ENCODE data around the gene SLC6A16. TPM values are rescaled to one million over a fixed set of nuclear protein-coding genes. Genes with fewer than 3 reads are reported as not detected.
"Not testable (repeated sequence)": the region's sequence is repeated elsewhere in the genome, so short reads cannot be mapped to it uniquely, and the experiment has no call there.

The SLC6A16 gene
- total RNA-seq, 1 donor: 0.54 TPM

DNA sequence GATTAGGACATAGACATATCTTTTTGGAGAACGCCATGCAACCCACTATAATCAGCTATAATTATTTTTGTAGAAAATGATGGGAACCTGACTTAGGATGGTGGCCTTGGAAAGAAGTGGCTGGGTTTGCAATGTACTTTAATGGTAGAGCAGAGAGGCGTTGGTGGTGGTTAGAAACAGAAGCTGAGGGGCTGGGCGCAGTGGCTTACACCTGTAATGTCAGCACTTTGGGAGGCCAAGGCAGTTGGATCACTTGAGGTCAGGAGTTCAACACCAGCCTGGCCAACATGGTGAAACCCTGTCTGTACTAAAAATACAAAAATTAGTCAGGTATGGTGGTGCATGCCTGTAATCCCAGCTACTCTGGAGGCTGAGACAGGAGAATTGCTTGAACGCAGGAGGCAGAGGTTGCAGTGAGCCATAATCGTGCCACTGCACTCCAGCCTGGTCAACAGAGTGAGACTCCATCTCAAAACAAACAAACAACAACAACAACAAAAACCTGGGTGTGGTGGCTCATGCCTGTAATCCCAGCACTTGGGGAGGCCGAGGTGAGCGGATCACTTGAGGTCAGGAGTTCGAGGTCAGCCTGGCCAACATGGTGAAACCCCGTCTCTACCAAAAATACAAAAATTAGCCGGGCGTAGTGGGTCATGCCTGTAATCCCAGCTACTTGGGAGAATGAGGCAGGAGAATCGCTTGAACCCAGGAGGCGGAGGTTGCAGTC is 7.9 kb upstream of the SLC6A16 start:
- DNase-seq (ENCODE audit: low read depth in 2 of 3, low spot score in 2 of 3): not testable (repeated sequence)

DNA sequence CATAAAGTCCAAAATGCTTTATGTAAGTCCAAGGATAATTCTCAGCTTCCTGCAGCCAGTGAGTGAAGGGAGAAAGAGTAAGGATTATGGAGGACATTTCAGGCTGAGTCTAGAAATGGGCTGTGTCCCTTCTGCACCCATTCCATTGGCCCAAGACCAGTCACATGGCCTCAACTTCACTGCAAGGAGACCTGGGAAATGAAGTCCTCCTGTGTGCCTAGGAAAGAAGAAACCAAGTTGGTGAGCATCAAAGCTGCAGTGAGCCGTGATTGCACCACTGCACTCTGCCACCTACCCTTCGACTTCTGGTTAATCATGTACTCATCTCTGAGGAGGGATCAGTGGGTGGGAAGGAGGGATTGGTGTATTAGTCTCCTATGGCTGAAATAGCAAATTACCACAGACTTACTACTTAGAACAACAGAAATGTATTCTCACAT is 6.6 kb upstream of the SLC6A16 start:
- DNase-seq (ENCODE audit: low read depth in 2 of 3, low spot score in 2 of 3): peak; percentile 34 to 65 (median 46)

DNA sequence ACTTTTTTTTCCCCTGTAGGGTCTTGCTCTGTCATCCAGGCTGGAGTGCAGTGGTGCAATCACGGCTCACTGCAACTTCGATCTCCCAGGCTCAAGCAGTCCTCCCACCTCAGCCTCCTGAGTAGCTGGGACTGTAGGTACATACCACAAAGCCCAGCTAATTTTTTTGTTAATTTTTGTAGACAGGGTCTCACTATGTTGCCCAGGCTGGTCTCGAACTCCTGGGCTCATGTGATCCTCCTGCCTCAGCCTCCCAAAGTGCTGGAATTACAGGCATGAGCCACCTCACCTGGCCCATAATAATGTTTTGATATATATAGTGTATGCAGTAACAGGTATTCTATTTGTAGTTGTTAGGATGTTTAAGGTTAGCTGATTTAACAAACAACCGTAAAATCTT is 6.2 kb upstream of the SLC6A16 start:
- not testable (repeated sequence) for DNase-seq (ENCODE audit: low read depth in 2 of 3, low spot score in 2 of 3)

DNA sequence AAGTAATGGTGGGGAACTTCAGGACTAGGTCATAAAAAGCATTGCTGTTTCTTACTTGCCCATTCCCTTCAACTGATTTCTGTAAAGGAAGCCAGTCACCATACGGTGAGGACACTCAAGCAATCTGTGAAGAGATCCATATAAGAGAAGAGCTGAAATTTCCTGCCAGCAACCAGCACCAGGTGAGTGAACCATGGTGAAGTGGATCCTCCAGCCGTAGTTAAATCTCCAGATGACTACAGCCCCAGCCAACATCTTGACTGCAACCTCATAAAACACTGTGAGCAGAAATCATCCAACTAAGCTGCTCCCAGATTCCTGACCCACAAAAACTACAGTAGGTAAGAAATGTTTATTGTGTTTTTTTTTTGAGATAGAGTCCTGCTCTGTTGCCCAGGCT is 3.8 kb upstream of the SLC6A16 start:
- DNase-seq (ENCODE audit: low read depth in 2 of 3, low spot score in 2 of 3): no peak

DNA sequence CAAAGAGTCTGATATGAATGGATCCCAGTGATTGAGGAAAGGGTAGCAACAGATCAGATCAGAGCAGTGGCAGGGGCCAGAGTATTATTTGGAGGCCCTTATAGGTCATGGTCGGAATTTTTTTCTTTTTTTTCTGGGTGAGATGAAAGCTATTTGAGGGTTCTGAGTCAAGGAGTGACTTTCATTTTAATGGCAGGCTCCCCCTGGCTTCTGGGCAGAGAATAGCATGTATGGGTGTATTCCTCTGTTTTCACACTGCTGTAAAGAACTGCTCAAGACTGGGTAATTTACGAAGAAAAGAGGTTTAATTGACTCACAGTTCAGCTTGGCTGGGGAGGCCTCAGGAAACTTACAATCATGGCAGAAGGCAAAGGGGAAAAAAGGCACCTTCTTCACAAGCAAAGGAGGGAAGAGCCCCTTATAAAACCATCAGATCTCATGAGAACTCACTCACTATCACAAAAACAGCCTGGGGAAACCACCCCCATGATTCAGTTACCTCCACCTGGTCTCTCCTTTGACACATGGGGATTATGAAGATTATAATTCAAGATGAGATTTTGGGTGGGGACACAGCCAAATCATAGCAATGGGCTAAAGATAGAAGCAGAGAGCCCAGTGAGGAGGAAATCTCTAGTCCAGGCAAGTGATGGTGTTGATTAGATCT is 3.0 kb upstream of the SLC6A16 start:
- peak in 2 of 3 donors; percentile 41 to 69 for DNase-seq (ENCODE audit: low read depth in 2 of 3, low spot score in 2 of 3)

DNA sequence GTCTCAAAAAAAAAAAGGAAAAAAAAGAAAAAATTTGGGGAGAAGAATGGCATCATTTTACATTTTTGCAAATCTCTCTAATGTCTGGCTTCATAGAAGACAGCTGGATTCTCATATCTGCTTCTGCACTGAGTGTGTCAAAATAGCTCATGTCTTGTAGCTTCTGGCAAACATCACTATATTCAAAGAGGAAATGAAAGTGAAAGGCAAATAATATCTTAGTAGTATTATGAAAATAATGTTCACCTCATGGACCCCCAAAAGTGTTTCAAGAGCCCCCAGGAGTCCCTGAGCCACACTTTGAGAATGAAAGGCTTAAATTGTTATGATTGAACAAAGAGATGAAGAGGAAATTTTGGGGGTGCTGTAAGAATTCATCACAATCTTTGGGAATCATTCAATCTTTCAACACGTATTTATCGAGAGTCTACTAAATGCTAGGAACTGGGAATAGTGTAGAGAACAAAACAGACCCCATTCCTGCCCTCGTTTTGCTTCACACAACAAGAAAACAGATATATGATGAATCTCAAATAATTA is 1.2 kb upstream of the SLC6A16 start:
- no peak for DNase-seq (ENCODE audit: low read depth in 2 of 3, low spot score in 2 of 3)

DNA sequence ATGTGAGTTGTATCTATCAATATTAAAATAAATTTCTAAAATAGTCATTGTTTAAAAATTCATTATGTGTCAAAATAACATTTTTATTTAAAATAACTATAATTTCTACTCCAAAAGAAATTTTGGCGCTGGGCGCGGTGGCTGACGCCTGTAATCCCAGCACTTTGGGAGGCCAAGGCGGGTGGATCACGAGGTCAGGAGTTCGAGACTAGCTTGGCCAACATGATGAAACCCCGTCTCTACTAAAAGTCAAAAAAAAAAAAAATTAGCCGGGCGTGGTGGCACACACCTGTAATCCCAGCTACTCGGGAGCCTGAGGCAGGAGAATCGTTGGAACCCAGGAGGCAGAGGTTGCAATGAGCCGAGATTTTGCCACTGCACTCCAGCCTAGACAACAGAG is 765 bp upstream of the SLC6A16 start:
- not testable (repeated sequence) for DNase-seq (ENCODE audit: low read depth in 2 of 3, low spot score in 2 of 3)

DNA sequence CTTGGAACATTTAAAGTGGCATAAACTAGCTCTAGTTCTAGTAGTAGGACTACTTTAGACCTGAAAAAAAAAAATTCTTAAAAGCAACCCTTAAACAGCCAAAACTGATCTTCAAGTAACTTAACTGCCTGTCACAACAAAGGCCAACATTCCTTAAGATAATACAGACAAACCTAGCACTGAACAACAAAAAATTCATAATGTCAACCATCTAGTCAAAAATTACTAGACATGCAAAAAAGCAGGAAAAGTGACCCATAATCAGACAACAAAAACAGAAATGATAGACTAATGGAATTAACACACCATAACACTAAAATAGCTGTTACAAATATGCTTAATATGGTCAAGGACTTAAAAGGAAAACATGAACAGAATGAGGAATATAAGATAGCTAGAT is 6.7 kb downstream of the SLC6A16 start:
- DNase-seq (ENCODE audit: low read depth in 2 of 3, low spot score in 2 of 3): no peak

DNA sequence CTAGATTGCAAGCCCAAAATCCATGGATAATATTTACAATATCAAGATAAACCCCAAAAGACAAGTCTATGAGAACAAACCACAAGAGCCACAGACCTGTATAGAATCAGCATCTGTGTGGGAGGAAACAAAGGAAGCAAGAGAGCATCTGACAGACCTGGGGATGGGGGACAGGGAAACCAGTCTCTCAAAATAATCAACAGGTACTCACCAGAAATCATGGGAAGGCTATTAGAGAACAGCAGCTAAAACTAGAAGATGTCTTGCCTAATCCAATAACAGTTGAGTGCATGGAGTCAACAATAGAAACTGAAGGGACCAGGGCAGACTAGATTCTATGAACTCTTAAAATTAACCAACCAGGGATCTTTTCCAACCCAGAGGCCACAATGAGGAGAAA is 8.7 kb downstream of the SLC6A16 start:
- DNase-seq (ENCODE audit: low read depth in 2 of 3, low spot score in 2 of 3): no peak

DNA sequence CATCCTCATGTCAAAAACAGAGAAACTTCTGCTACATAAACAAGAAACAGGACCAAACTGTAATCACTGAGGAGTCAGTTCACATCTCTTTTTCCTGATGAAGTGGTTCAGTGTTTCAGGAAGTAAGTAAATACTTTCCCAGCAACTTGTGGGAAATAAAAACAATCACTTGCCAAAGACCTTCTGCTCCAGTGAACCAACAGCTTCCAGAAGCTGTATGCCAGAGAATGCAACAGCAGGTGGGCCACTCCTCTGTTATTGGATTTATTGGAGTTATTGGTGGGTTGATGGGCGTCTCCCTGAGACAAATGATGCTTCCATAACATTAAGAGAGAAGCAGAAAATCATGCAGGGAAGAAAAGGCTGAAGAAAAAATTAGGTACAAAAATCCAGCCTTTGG is 9.9 kb downstream of the SLC6A16 start:
- no peak for DNase-seq (ENCODE audit: low read depth in 2 of 3, low spot score in 2 of 3)

DNA sequence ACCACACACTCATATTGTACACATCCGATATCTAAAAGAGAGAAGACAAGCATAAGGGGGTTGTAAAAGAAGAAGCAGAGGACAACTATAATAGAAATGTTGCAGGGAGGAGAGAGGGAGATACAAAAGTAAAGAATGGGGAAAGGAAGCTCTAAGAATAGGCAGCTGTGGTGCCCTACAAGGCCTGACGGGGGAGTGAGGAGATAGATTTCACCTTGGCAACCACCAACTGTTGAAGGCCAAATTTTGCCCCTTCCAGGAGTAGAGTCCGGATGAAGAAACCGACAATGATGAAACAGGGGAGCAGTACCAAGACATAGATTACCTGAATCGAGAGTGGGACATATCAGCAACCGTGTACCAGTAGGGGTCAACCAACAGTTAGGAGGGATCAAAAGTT is 15.9 kb downstream of the SLC6A16 start:
- no peak for DNase-seq (ENCODE audit: low read depth in 2 of 3, low spot score in 2 of 3)

DNA sequence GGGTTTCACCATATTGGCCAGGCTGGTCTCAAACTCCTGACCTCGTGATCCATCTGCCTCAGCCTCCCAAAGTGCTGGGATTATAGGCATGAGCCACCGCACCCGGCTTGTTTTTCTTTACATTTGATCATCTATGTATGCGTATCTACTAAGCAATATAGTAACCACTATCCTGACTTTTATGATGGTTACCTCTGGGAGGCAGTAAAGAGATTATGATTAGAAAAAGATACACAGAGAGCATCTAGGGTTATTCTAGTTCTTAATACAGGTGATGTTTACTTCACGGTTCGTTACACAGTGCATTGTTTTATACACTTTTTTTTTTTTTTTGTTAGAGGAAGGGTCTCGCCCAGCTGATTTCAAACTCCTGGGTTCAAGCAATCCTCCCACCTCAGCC is 18.3 kb downstream of the SLC6A16 start:
- peak in 1 of 3 donors; percentile 24 for DNase-seq (ENCODE audit: low read depth in 2 of 3, low spot score in 2 of 3)

DNA sequence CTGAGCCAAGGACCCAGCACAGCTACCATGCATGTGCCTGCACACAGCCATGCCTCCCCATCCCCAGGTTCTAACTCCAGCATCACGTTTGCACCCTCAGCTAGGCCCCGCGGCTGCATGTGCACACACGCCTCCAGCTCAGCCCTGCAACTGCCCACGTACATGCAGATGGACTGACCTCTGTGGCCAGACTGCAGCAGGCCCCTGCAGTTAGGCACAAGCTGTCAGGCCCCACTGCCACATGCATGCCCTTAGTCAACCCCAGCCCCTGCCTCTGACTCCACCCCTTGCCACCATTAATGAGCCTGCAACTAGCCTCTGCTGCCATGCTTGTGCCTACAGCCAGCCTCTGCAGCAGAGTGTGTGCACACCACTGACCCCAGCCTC is 23.1 kb downstream of the SLC6A16 start:
- DNase-seq (ENCODE audit: low read depth in 2 of 3, low spot score in 2 of 3): no peak

DNA sequence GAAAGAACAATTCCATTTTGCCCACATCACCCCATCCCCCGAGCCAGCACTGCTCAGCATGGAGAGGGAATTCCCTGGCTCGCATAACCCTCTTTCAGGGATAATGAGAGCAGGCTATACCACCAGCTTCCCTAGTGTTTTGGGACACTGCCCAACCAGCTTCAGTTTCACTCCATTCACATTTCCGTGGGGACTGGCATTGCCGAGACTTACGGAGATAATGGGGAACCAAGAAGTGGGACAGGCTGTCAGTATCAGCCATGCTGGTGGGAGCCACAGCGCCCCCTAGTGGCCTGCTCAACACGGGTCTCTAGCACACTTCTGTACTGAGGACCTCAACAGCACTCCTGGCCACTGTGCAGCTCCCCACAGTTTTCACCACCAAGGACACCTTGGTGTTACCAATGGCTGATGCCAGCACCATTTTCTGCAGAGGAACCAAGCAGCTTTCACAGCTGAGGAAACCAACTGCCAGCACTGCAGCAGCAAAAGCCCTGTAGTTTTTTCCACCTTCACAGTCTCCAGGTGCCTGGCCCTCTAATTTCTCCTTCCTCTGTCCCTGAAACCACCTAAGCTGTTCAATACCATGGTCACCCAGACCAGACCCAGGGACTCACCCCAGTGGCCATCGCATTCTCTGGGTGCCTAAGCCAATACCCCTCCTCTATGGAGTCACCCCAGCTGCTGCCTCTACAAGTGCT is 23.7 kb downstream of the SLC6A16 start:
- peak; percentile 57 to 82 (median 78) for DNase-seq (ENCODE audit: low read depth in 2 of 3, low spot score in 2 of 3)

DNA sequence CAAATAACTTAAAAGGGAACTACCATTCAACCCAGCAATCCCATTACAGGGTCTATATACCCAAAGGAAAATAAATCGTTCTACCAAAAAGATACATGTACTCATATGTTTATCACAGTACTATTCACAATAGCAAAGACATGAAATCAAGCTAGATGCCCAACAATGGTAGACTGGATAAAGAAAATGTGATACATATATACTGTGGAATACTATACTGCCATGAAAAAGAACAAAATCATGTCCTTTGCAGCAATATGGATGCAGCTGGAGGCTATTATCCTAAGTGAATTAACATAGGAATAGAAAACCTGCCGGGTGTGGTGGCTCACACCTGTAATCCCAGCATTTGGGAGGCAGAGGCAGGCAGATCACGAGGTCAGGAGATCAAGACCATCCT is 26.3 kb downstream of the SLC6A16 start:
- DNase-seq (ENCODE audit: low read depth in 2 of 3, low spot score in 2 of 3): not testable (repeated sequence)

DNA sequence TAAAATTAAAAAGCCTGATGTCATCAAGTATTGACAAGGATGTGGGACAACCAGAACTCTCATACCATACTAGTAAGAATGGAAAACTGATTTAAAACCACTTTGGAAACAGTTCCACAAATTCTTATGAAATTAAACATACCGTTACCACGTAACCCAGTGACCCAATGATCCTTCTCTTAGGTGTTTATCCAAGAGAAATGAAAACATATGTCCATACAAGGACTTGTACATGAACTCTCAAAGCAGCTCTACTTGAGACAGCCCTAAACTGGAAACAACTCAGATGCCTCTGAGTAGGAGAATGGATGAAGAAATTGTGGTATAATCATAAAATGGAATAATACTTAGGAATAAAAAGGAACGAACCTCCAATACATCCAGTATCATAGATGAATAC is 27.6 kb downstream of the SLC6A16 start:
- no peak for DNase-seq (ENCODE audit: low read depth in 2 of 3, low spot score in 2 of 3)

DNA sequence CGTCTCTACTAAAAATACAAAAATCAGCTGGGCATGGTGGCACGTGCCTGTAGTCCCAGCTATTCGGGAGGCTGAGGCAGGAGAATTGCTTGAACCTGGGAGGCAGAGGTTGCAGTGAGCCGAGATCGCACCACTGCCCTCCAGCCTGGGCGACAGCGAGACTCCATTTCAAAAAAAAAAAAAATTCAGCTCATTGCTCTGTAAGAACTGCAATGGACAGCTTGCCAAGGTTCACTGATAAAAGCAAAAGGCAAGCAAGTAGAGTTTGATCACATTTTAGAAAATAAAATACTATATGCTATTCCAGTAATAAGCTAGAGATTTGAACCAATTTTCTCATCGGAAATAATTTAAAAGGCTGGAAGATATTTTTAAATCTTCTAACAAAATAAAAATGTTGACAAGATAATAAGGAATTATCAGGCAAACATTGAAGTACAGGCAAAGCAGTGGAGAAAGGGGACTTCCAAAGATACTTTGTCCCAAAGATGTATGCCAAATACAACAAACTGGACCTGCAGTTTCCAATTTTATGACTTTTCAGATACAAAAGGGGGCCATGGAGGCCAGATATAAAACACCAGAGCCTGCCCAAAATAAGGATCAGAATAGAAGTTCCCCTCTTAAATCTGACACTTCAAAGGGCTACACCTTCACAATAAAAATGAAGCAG is 29.6 kb downstream of the SLC6A16 start:
- DNase-seq (ENCODE audit: low read depth in 2 of 3, low spot score in 2 of 3): no peak

DNA sequence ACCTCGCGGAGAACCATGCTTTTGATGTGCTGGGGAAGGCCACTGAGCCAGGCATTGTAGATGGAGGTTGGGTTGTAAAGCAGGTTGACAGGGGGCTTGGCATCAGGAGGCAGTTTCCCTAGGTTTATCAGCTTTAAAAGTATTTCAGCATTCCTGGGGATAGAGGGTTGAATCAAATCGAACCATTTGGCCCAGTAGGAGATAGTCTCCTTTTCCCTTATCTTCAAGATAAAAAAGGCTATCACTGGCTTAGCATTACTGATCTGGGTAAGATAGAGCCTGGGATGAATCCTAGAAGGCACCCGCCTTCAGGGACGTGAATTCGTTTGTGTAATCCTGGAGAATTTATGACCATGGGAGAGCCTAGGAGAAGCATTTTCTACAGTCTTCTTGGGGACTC is 30.6 kb downstream of the SLC6A16 start:
- DNase-seq (ENCODE audit: low read depth in 2 of 3, low spot score in 2 of 3): no peak

DNA sequence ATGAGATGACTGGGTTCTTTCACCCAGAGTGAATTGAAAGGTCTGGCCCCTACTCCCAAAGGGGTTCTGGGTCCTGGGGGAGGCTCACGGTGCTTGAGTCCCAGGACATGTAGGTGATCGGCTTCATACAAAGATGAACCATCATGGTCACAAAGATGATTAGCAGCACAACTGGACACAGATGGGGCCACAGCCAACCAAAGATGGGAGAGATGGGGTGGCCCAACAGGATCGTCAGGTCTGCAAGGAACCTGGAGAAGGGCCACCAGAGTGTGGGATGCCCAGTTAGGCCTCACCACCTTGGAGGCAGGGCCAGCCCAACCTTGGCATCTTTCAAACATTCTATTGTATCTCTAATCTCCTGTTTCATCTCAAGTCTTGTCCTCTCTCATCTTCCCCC is 34.5 kb downstream of the SLC6A16 start:
- no peak for DNase-seq (ENCODE audit: low read depth in 2 of 3, low spot score in 2 of 3)

DNA sequence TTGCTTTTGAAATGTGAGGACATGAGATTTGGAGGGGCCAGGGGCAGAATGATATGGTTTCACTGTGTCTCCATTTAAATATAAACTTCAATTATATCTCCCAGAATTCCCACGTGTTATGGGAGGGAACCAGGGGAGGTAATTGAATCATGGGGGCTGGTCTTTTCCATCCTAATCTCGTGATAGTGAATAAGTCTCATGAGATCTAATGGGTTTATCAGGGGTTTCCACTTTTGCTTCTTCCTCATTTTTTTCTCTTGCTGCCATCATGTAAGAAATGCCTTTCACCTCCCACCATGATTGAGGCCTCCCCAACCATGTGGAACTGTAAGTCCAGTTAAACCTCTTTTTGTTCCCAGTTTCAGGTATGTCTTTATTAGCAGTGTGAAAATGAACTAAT is 35.7 kb downstream of the SLC6A16 start:
- not testable (repeated sequence) for DNase-seq (ENCODE audit: low read depth in 2 of 3, low spot score in 2 of 3)

DNA sequence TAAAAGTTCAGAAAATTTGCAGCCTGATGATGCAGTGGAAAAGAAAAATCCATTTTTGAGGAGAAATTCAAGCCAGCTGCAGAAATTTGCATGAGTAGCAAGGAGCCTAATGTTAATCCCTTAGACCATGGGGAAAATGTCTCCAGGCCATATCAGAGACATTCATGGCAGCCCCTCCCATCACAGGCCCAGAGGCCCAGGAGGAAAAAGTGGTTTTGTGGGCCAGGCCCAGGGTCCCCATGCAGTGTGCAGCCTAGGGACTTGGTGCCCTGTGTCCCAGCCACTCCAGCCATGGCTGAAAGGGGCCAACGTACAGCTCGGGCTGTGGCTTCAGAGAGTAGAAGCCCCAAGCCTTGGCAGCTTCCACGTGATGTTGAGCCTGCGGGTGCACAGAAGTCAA is 36.8 kb downstream of the SLC6A16 start:
- not testable (repeated sequence) for DNase-seq (ENCODE audit: low read depth in 2 of 3, low spot score in 2 of 3)
